ENCODE measurements around the gene YBX2.

The YBX2 gene

GRCh38 chr17:7322520-7323194, 28.2 kb upstream of the YBX2 start:
- DNase-seq, result no peak

- DNase-seq, result no peak
These were observed 27.0 kb upstream of the YBX2 start for GRCh38 chr17:7321466-7321865.

- no peak for DNase-seq
These were observed 23.9 kb upstream of the YBX2 start for GRCh38 chr17:7318121-7318860.

- no peak for DNase-seq
These were observed 22.8 kb upstream of the YBX2 start for GRCh38 chr17:7317161-7317803.

GRCh38 chr17:7315570-7316235, 21.3 kb upstream of the YBX2 start:
- DNase-seq, result no peak

- DNase-seq, result peak; percentile 67 to 83
These were observed 20.5 kb upstream of the YBX2 start, which contains the start of gene GPS2 for GRCh38 chr17:7314719-7315569. Gene GPS2 (minus strand): TSS chr17:7315360. CDS start chr17:7315052, 308 bp downstream.

GRCh38 chr17:7313890-7314718, 19.7 kb upstream of the YBX2 start:
- DNase-seq, result no peak

GRCh38 chr17:7313088-7313889, 18.9 kb upstream of the YBX2 start:
- no peak for DNase-seq

- DNase-seq, result no peak
These were observed 18.1 kb upstream of the YBX2 start for GRCh38 chr17:7312432-7313087.

GRCh38 chr17:7311110-7311705, 16.8 kb upstream of the YBX2 start:
- DNase-seq, result no peak

- no peak for DNase-seq
These were observed 15.2 kb upstream of the YBX2 start for GRCh38 chr17:7309628-7310027.

GRCh38 chr17:7308625-7309433, 14.4 kb upstream of the YBX2 start:
- peak; percentile 42 to 70 for DNase-seq

- DNase-seq, result peak in 1 of 2 experiments; percentile 57
These were observed 13.5 kb upstream of the YBX2 start for GRCh38 chr17:7307686-7308624.

- DNase-seq, result peak; percentile 99 to 100
These were observed 12.7 kb upstream of the YBX2 start, which contains the start of gene EIF5A for GRCh38 chr17:7306911-7307685. Gene EIF5A (plus strand): TSS chr17:7307628. CDS start chr17:7309636, 2,008 bp downstream.

GRCh38 chr17:7304179-7304578, 9.7 kb upstream of the YBX2 start:
- no peak for DNase-seq

- DNase-seq, result peak; percentile 28 to 84
These were observed 1.9 kb upstream of the YBX2 start for GRCh38 chr17:7296189-7296861.

Data from NCI-H446 (cell line).